AG10803 (cell line): ENCODE measurements around the gene TMEM147.

ENCODE experiments used
- DNase-seq: peaks from one replicate; pipeline ENCODE4 v3.0.0; 2010; ENCODE audit warnings: low read depth
- H3K4me3 ChIP-seq: 2 replicates; pipeline ENCODE4 v1.5.1; 2011; ENCODE audit warnings: mild to moderate bottlenecking, low read length, control low read depth
- TF ChIP-seq, protein P1 (sequence below): conservative IDR thresholded peaks from 2 replicates; pipeline ENCODE4 v1.5.1; 2011; ENCODE audit warnings: mild to moderate bottlenecking, low read length, control low read depth, inconsistent platforms

Gene TMEM147

DNA sequence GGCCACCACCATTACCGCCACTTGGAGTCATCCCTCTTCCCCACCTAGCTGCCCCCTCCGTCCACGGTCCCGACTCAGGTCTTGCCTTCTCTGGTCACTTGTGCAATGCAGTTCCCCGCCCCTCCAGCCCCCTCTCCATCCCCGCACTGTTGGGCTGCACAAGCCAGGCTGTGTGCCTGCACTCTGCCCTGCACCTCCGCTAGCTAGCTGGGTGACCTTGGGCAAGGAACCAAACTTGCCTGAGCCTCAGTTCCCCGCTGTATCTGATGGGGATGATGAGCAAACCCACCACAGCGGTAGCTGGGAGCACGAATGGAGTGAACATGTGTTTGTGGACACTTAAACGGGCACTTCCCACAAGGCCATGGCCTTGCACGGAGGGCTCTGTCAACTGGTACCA lies 5.6 kb upstream of the TMEM147 start:
- DNase-seq = no peak
- no peak overlapping the region for H3K4me3 ChIP-seq
- TF ChIP-seq, protein P1, sequence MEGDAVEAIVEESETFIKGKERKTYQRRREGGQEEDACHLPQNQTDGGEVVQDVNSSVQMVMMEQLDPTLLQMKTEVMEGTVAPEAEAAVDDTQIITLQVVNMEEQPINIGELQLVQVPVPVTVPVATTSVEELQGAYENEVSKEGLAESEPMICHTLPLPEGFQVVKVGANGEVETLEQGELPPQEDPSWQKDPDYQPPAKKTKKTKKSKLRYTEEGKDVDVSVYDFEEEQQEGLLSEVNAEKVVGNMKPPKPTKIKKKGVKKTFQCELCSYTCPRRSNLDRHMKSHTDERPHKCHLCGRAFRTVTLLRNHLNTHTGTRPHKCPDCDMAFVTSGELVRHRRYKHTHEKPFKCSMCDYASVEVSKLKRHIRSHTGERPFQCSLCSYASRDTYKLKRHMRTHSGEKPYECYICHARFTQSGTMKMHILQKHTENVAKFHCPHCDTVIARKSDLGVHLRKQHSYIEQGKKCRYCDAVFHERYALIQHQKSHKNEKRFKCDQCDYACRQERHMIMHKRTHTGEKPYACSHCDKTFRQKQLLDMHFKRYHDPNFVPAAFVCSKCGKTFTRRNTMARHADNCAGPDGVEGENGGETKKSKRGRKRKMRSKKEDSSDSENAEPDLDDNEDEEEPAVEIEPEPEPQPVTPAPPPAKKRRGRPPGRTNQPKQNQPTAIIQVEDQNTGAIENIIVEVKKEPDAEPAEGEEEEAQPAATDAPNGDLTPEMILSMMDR = no peak

DNA sequence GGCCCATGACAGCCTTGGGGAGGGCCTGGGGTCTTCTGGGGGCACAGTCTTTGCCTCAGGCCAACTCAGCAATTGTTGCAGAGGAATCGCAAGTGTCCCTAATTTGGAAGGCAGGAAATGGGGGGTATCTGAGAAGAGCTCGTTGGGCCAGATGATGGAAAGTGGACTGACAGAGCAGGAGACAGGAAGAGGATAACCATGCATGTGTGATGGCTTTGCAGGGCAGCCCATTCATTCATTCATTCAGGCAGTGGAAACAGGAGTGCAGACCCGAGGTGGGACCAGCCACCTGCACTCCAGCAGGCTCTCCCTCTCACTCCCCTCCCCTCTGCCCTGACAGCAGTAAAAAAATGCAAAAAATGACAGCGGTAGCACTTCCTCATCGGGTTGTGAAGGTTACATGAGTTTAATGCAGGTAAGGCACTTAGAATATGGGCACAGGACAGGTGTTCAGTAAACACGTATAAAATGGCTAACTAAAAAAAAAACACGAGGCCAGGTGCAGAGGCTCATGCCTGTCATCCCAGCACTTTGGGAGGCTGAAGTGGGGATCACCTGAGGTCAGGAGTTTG lies 5.0 kb upstream of the TMEM147 start:
- DNase-seq = no peak
- TF ChIP-seq, protein P1 = no peak

DNA sequence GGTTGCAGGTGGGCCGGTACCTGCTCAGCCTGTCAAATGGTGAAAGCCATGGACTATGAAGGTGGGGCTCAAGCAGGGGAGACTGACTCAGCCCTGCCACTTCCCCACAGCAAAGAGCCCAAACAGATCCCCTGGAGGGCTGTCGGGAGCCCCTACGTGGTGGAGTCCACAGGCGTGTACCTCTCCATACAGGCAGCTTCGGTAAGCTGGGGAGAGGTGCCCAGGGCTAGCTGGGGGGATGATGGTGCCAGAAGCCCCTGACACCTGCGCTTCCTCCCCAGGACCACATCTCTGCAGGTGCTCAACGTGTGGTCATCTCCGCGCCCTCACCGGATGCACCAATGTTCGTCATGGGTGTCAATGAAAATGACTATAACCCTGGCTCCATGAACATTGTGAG lies 3.2 kb upstream of the TMEM147 start:
- no peak for DNase-seq
- TF ChIP-seq, protein P1 = no peak
- H3K4me3 ChIP-seq = no peak overlapping the region

More for the DNA sequence above, 5.0 kb upstream of the TMEM147 start:
- no peak overlapping the region for H3K4me3 ChIP-seq

DNA sequence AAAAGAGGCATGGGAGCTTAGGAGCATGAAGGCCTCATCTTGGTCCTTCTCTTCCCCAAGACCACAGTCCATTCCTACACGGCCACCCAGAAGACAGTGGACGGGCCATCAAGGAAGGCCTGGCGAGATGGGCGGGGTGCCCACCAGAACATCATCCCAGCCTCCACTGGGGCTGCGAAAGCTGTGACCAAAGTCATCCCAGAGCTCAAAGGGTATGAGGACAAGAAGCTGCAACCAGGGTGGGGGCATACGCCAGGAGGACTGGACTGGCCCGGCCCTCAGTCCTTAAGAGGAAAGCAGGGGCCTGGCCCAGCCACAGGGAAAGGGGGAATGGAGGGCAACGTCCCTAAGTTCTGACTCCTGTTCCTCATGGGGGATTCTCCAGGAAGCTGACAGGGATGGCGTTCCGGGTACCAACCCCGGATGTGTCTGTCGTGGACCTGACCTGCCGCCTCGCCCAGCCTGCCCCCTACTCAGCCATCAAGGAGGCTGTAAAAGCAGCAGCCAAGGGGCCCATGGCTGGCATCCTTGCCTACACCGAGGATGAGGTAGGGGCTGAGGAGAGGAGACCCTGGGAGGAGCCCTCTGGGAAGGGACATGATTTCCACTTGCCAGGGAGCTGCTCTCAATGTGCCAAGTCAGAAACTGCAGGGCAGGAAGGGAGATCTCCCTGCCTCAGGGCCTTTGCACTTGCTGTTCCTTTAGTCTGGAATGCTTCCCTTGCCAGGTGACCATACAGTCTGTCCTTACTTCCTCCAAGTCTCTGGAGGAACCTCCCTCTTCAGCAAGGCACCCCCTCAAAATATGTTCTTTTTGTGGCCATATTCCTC lies 1.9 kb upstream of the TMEM147 start:
- no peak for DNase-seq
- TF ChIP-seq, protein P1 = no peak
- H3K4me3 ChIP-seq = no peak overlapping the region

DNA sequence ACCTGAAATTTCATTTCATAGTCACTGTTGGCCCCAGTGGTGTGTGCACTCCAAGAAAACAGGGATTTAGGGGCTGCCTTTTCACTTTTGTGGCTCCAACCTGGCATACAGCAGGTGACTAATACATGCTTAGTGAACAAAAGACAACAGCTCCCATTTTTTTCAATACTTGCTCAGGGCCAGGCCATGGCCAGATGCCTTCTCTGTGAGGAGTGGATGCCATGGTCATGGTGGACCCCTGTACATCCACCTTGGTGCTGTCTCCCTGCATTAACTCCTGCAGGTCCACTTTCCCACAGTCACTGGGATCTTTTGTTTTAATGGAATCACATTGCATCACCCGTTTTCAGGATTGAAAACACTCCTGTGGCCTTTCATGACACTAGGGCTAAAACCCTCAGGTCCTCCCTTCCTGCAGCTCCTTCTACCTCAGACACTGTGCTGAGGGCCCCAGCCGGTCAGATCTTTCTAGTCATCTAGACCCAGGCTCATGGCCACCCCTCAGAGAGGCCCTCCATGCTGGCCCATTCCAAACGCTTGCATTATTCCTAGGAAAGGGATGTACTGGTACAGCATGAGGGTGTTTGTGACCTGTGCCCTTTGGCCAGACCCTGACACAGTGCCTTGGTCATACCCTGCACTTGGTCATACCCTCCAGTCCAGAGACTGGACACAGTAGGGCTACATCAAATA lies 1.2 kb upstream of the TMEM147 start:
- peak overlapping the region; percentile 86 for H3K4me3 ChIP-seq
- no peak for DNase-seq
- TF ChIP-seq, protein P1 = no peak

DNA sequence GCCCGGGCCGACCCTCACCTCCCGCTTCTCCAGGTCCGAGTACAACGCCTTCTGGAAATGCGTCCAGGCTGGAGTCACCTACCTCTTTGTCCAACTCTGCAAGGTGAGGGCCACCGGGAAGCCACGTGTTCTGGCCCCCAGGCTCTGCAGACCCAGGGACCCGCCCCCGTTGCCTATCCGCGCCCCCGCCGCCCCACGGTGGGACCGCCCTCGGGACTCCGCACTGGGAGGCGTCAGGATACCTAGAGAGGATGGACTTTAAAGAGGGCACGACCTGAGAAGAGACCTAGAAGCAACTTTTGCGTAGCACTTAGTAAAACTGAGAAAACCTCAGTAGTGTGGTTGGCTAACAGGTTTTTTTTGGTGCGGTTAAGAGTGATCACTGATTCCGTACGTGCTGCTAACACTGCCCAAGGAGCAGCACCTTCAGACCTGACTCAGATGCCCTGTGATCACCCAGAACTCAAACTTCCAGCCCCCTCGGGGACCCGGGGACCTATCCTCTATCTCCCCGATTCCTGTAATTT lies 492 bp downstream of the TMEM147 start:
- DNase-seq = no peak
- TF ChIP-seq, protein P1 = no peak
- peak overlapping the region; percentile 86 for H3K4me3 ChIP-seq
